ENCODE data around the gene FLAD1.
"Not testable (repeated sequence)": the region's sequence is repeated elsewhere in the genome, so short reads cannot be mapped to it uniquely, and the experiment has no call there.

FLAD1 gene

DNA sequence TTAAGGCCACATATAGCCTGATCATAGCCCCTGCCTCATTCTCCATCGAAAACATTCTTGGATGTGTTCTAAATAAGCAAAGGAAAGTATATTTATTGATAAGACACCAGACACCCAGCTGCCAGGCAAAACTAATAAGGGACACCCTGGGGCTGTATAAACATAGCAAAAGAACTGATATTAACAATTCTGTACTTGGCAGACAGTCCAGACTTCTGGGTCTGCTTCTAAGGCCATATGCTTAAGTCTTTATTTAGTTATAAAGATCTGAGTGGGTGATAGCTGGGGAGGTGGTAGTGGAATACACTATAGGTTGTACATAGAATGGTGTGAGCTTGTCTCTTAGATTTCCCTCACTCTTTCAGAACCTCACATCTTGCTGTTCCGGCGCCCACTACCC, 4.8 kb upstream of the FLAD1 start:
- peaks cover 40% of the 10 kb centered on the region for H3K79me2 ChIP-seq (ENCODE audit: control insufficient read depth, insufficient read depth, low read length)
- peaks cover 5% of the 10 kb centered on the region for H3K4me1 ChIP-seq (ENCODE audit: control insufficient read depth, low read depth, low read length)
- no peak overlapping the region for H3K27ac ChIP-seq (ENCODE audit: low read depth, low read length)
- no peak overlapping the region for H3K9ac ChIP-seq (ENCODE audit: low read length)
- no peak for DNase-seq
- H3K4ac ChIP-seq (ENCODE audit: low read depth, low read length): no peak overlapping the region
- H3K4me3 ChIP-seq (ENCODE audit: low read length): no peak overlapping the region
- H2BK15ac ChIP-seq (replicated peaks; ENCODE audit: low read depth): no peak overlapping the region
- no peak overlapping the region for H3K4me2 ChIP-seq (ENCODE audit: low read length)
- no peak overlapping the region for H3K18ac ChIP-seq (ENCODE audit: low read length)
- H4K5ac ChIP-seq (ENCODE audit: low read length): no peak overlapping the region
- H2AK5ac ChIP-seq (ENCODE audit: low read length): no peak overlapping the region
- H3K36me3 ChIP-seq (ENCODE audit: control insufficient read depth, insufficient read depth, low read length): peaks cover 5% of the 10 kb centered on the region
- no peak overlapping the region for H3K23ac ChIP-seq (ENCODE audit: low read length)
- H2BK120ac ChIP-seq (ENCODE audit: low read depth, low read length): no peak overlapping the region
- H3K79me1 ChIP-seq (ENCODE audit: low read length): peaks cover 4% of the 10 kb centered on the region
- no peak overlapping the region for H2BK5ac ChIP-seq (ENCODE audit: low read length)
- no CpG with 5 or more reads among the region's 3 CpGs for WGBS (ENCODE audit: extremely low coverage, insufficient coverage, low lambda C conversion rate)
- H3K27me3 ChIP-seq (ENCODE audit: insufficient read depth, low read length, poor library complexity): no peaks in the 10 kb centered on the region
- H3K56ac ChIP-seq (ENCODE audit: low read length): no peak overlapping the region
- no peak overlapping the region for H4K8ac ChIP-seq (ENCODE audit: low read depth, low read length)

DNA sequence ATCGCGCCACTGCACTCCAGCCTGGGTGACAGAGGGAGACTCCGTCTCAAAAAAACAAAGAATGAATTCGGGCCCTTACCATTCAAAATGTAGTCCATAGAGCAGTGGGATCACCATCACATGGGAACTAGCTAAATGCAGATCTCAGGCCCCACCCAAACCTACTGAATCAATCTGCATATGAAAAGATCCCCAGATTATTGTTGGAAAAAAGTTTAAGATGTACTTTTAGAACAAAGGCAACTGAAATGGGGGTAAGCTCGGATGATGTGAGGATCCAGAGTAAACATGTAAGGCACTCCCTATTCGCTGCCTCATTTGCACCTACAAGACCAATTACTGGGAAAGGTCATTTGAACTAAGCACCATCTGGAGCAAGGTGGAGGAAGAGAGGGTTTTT, 803 bp upstream of the FLAD1 start:
- peak overlapping the region; percentile 70 for H3K9ac ChIP-seq (ENCODE audit: low read length)
- H4K5ac ChIP-seq (ENCODE audit: low read length): no peak overlapping the region
- no peak overlapping the region for H3K23ac ChIP-seq (ENCODE audit: low read length)
- no peak overlapping the region for H2AK5ac ChIP-seq (ENCODE audit: low read length)
- H3K4ac ChIP-seq (ENCODE audit: low read depth, low read length): no peak overlapping the region
- peaks cover 30% of the 10 kb centered on the region for H3K79me2 ChIP-seq (ENCODE audit: control insufficient read depth, insufficient read depth, low read length)
- no peaks in the 10 kb centered on the region for H3K27me3 ChIP-seq (ENCODE audit: insufficient read depth, low read length, poor library complexity)
- no peak overlapping the region for H3K18ac ChIP-seq (ENCODE audit: low read length)
- no peak overlapping the region for H2BK5ac ChIP-seq (ENCODE audit: low read length)
- no peak overlapping the region for H2BK15ac ChIP-seq (replicated peaks; ENCODE audit: low read depth)
- H3K79me1 ChIP-seq (ENCODE audit: low read length): peaks cover 6% of the 10 kb centered on the region
- H4K8ac ChIP-seq (ENCODE audit: low read depth, low read length): no peak overlapping the region
- no peaks in the 10 kb centered on the region for H3K4me1 ChIP-seq (ENCODE audit: control insufficient read depth, low read depth, low read length)
- no peak for DNase-seq
- peaks cover 5% of the 10 kb centered on the region for H3K36me3 ChIP-seq (ENCODE audit: control insufficient read depth, insufficient read depth, low read length)
- H3K27ac ChIP-seq (ENCODE audit: low read depth, low read length): peak overlapping the region; percentile 19
- no CpG with 5 or more reads among the region's 6 CpGs for WGBS (ENCODE audit: extremely low coverage, insufficient coverage, low lambda C conversion rate)
- H2BK120ac ChIP-seq (ENCODE audit: low read depth, low read length): no peak overlapping the region
- no peak overlapping the region for H3K4me3 ChIP-seq (ENCODE audit: low read length)
- H3K56ac ChIP-seq (ENCODE audit: low read length): peak overlapping the region; percentile 93
- no peak overlapping the region for H3K4me2 ChIP-seq (ENCODE audit: low read length)

DNA sequence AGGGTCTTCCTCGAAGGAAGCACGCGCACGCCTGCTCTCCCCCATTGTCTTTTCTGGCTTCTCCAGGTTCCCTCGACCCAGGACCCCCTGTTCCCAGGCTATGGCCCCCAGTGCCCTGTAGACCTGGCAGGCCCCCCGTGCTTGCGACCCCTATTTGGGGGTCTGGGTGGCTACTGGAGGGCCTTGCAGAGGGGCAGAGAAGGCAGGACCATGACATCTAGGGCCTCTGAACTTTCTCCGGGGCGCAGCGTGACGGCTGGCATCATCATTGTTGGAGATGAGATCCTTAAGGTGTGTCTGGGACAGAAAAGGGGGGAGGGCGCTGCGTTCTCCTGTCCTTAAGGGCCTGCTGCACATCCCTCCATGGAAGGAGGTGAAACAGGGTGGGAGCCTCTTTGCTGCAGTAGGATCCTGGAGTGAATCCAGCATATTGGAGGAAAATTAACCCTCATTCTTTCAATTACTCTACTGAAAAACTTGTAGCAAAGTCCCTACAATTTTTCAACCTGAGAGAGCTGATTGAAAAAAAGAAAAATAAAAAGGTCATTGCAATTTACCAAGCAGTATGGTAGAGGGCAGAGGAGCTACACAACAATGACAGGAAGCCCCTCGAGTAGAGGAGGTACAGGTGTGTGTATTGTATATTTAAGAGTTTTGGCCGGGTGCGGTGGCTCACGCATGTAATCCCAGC, 777 bp downstream of the FLAD1 start:
- H3K23ac ChIP-seq (ENCODE audit: low read length): no peak overlapping the region
- no peaks in the 10 kb centered on the region for H3K27me3 ChIP-seq (ENCODE audit: insufficient read depth, low read length, poor library complexity)
- peak overlapping the region; percentile 81 for H3K56ac ChIP-seq (ENCODE audit: low read length)
- H2BK120ac ChIP-seq (ENCODE audit: low read depth, low read length): no peak overlapping the region
- no peak overlapping the region for H2BK5ac ChIP-seq (ENCODE audit: low read length)
- H3K79me1 ChIP-seq (ENCODE audit: low read length): peaks cover 13% of the 10 kb centered on the region
- no peak overlapping the region for H3K18ac ChIP-seq (ENCODE audit: low read length)
- no peak overlapping the region for H2BK15ac ChIP-seq (replicated peaks; ENCODE audit: low read depth)
- no peak overlapping the region for H4K8ac ChIP-seq (ENCODE audit: low read depth, low read length)
- peak overlapping the region; percentile 83 for H3K4me2 ChIP-seq (ENCODE audit: low read length)
- WGBS (ENCODE audit: extremely low coverage, insufficient coverage, low lambda C conversion rate): no CpG with 5 or more reads among the region's 17 CpGs
- H3K4me1 ChIP-seq (ENCODE audit: control insufficient read depth, low read depth, low read length): no peaks in the 10 kb centered on the region
- no peak overlapping the region for H3K27ac ChIP-seq (ENCODE audit: low read depth, low read length)
- no peak overlapping the region for H4K5ac ChIP-seq (ENCODE audit: low read length)
- no peak for DNase-seq
- H3K36me3 ChIP-seq (ENCODE audit: control insufficient read depth, insufficient read depth, low read length): peaks cover 12% of the 10 kb centered on the region
- peak overlapping the region; percentile 74 for H3K4ac ChIP-seq (ENCODE audit: low read depth, low read length)
- H3K9ac ChIP-seq (ENCODE audit: low read length): peak overlapping the region; percentile 81
- H2AK5ac ChIP-seq (ENCODE audit: low read length): peak overlapping the region; percentile 12
- H3K4me3 ChIP-seq (ENCODE audit: low read length): peak overlapping the region; percentile 67
- H3K79me2 ChIP-seq (ENCODE audit: control insufficient read depth, insufficient read depth, low read length): peaks cover 22% of the 10 kb centered on the region

DNA sequence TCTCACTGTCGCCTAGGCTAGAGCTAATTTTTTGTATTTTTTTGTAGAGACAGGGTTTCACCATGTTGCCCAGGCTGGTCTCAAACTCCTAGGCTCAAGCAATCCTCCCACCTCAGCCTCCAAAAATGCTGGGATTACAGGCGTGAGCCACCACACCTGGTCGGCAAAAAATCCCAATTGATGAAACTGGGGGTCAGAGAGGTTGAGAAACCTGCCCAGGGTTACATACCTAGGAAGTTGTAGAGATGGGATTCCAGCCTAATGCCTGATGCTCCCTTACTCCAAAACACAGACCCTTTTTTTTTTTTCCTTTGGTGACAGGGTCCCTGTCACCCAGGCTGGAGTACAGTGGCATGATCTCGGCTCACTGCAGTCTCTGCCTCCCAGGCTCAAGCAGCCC, 3.6 kb downstream of the FLAD1 start:
- not testable (repeated sequence) for H3K27me3 ChIP-seq (ENCODE audit: insufficient read depth, low read length, poor library complexity); H3K4ac ChIP-seq (ENCODE audit: low read depth, low read length); H2BK120ac ChIP-seq (ENCODE audit: low read depth, low read length); H3K4me3 ChIP-seq (ENCODE audit: low read length); H3K4me2 ChIP-seq (ENCODE audit: low read length); H2BK15ac ChIP-seq (replicated peaks; ENCODE audit: low read depth); H3K56ac ChIP-seq (ENCODE audit: low read length); H2AK5ac ChIP-seq (ENCODE audit: low read length); H3K27ac ChIP-seq (ENCODE audit: low read depth, low read length); H3K9ac ChIP-seq (ENCODE audit: low read length); H2BK5ac ChIP-seq (ENCODE audit: low read length); H4K8ac ChIP-seq (ENCODE audit: low read depth, low read length); DNase-seq; H3K4me1 ChIP-seq (ENCODE audit: control insufficient read depth, low read depth, low read length); H4K5ac ChIP-seq (ENCODE audit: low read length); H3K23ac ChIP-seq (ENCODE audit: low read length); H3K18ac ChIP-seq (ENCODE audit: low read length)
- WGBS (ENCODE audit: extremely low coverage, insufficient coverage, low lambda C conversion rate): no CpG with 5 or more reads among the region's 4 CpGs
- Histone ChIP-seq H3K79me1 (ENCODE audit: low read length) (peaks cover 21% of the 10 kb centered on the region), H3K36me3 (ENCODE audit: control insufficient read depth, insufficient read depth, low read length) (peaks cover 20% of the 10 kb centered on the region), H3K79me2 (ENCODE audit: control insufficient read depth, insufficient read depth, low read length) (peaks cover 19% of the 10 kb centered on the region)

DNA sequence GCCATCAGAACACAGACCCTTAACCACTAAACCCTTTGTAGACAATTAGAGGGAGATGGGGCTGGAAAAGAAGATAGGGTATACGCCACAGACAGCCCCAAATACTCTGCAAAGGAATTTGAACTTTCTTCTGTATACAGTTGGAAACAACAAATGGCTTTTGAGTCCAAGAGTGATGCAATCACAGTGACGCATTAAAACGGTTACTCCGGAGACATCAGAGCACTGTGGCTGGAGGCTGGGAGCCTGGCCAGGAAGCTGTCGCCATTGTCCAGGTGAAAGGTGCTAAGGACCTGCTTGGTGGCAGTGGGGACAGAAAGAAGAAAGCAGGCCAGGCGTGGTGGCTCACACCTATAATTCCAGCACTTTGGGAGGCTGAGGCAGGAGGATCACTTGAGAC, 4.2 kb downstream of the FLAD1 start:
- no peak for DNase-seq
- Histone ChIP-seq H3K4ac (ENCODE audit: low read depth, low read length) (no peak overlapping the region), H3K4me2 (ENCODE audit: low read length) (no peak overlapping the region), H4K5ac (ENCODE audit: low read length) (no peak overlapping the region), H3K23ac (ENCODE audit: low read length) (no peak overlapping the region), H2BK5ac (ENCODE audit: low read length) (no peak overlapping the region), H3K36me3 (ENCODE audit: control insufficient read depth, insufficient read depth, low read length) (peaks cover 20% of the 10 kb centered on the region), H3K56ac (ENCODE audit: low read length) (no peak overlapping the region), H3K79me2 (ENCODE audit: control insufficient read depth, insufficient read depth, low read length) (peaks cover 19% of the 10 kb centered on the region), H2BK15ac (replicated peaks; ENCODE audit: low read depth) (no peak overlapping the region), H3K18ac (ENCODE audit: low read length) (no peak overlapping the region), H3K9ac (ENCODE audit: low read length) (no peak overlapping the region), H3K79me1 (ENCODE audit: low read length) (peaks cover 21% of the 10 kb centered on the region), H3K27me3 (ENCODE audit: insufficient read depth, low read length, poor library complexity) (no peaks in the 10 kb centered on the region), H2BK120ac (ENCODE audit: low read depth, low read length) (no peak overlapping the region), H4K8ac (ENCODE audit: low read depth, low read length) (no peak overlapping the region), H3K4me1 (ENCODE audit: control insufficient read depth, low read depth, low read length) (no peaks in the 10 kb centered on the region), H3K4me3 (ENCODE audit: low read length) (no peak overlapping the region), H3K27ac (ENCODE audit: low read depth, low read length) (no peak overlapping the region), H2AK5ac (ENCODE audit: low read length) (no peak overlapping the region)
- no CpG with 5 or more reads among the region's 6 CpGs for WGBS (ENCODE audit: extremely low coverage, insufficient coverage, low lambda C conversion rate)
